Nephron progenitor cell (in vitro differentiated cells): Measurements from ENCODE around the gene EPHB1.

Experiments used
- DNase-seq: peaks from one replicate; pipeline ENCODE4 v3.0.0; 2021
- H3K27ac Mint-ChIP-seq: 2 replicates; pipeline ENCODE4 v1.8.0; 2021; ENCODE audit warnings: mild to moderate bottlenecking, moderate library complexity, mixed read lengths
- H3K27me3 Mint-ChIP-seq: 2 replicates; pipeline ENCODE4 v1.8.0; 2021; ENCODE audit warnings: mild to moderate bottlenecking, low read depth, mixed read lengths; ENCODE audit not compliant: poor library complexity
- H3K36me3 Mint-ChIP-seq: 2 replicates; pipeline ENCODE4 v1.8.0; 2021; ENCODE audit warnings: low read depth, mixed read lengths
- H3K4me1 Mint-ChIP-seq: 2 replicates; pipeline ENCODE4 v1.8.0; 2021; ENCODE audit warnings: mixed read lengths
- H3K4me3 Mint-ChIP-seq: 2 replicates; pipeline ENCODE4 v1.8.0; 2021; ENCODE audit warnings: mild to moderate bottlenecking, moderate library complexity, mixed read lengths
- H3K9me3 Mint-ChIP-seq: 2 replicates; pipeline ENCODE4 v1.8.0; 2021; ENCODE audit warnings: mild to moderate bottlenecking, moderate library complexity, mixed read lengths
- TF ChIP-seq, protein P1 (sequence below): fragments of 200-600 bp; sonication (generic); IDR thresholded peaks from 2 replicates; pipeline ENCODE4 v1.5.0; 2021; ENCODE audit warnings: antibody characterized with exemption

Gene EPHB1

DNA sequence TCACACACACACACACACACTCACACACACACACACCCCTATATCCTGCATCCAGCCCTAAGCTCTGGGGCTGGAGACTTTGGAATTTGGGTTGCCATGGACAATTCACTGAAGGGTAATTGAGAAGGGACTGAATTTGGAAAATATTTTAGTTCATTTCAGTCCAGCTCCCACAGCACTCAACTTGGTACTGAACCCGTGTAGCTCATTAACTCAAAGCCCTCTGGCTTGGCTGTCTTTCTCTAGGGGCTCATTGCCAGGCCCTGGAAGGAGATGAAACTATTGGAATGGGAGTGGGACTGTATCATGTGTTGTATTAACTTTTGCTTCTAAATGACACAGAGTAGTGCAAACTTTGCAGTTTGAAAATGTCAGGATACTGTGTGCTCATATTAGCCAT is 157.3 kb downstream of the EPHB1 start:
- no peaks in the 10 kb centered on the region for H3K9me3 Mint-ChIP-seq
- H3K27ac Mint-ChIP-seq = no peak overlapping the region
- H3K36me3 Mint-ChIP-seq = no peaks in the 10 kb centered on the region
- TF ChIP-seq, protein P1, sequence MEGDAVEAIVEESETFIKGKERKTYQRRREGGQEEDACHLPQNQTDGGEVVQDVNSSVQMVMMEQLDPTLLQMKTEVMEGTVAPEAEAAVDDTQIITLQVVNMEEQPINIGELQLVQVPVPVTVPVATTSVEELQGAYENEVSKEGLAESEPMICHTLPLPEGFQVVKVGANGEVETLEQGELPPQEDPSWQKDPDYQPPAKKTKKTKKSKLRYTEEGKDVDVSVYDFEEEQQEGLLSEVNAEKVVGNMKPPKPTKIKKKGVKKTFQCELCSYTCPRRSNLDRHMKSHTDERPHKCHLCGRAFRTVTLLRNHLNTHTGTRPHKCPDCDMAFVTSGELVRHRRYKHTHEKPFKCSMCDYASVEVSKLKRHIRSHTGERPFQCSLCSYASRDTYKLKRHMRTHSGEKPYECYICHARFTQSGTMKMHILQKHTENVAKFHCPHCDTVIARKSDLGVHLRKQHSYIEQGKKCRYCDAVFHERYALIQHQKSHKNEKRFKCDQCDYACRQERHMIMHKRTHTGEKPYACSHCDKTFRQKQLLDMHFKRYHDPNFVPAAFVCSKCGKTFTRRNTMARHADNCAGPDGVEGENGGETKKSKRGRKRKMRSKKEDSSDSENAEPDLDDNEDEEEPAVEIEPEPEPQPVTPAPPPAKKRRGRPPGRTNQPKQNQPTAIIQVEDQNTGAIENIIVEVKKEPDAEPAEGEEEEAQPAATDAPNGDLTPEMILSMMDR = no peak
- peaks cover 9% of the 10 kb centered on the region for H3K27me3 Mint-ChIP-seq
- no peak for DNase-seq
- H3K4me1 Mint-ChIP-seq = no peaks in the 10 kb centered on the region
- no peak overlapping the region for H3K4me3 Mint-ChIP-seq

DNA sequence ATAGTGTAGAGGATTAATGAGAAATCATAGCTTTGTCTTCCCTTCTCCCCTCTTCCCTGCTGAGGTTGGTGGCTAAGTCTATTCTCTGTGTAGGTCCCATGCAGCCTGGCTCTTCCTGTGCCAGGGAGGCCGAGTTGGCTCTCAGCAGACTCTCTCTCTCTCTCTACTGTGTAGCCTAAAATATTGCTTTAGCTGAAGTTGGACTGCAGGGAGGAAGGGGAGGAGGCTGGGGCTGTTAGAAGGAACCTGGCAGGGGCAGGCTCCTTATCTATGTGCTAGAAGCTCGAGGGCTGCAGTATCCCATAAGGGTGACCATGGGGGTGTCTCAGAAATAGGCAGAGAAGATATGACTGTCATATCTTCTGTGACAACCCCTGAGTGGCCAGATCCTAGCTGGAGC is 160.8 kb downstream of the EPHB1 start:
- no peaks in the 10 kb centered on the region for H3K36me3 Mint-ChIP-seq
- H3K4me3 Mint-ChIP-seq = no peak overlapping the region
- H3K27me3 Mint-ChIP-seq = peaks cover 14% of the 10 kb centered on the region
- no peaks in the 10 kb centered on the region for H3K9me3 Mint-ChIP-seq
- TF ChIP-seq, protein P1 = no peak
- H3K27ac Mint-ChIP-seq = no peak overlapping the region
- peaks cover 21% of the 10 kb centered on the region for H3K4me1 Mint-ChIP-seq
- no peak for DNase-seq

DNA sequence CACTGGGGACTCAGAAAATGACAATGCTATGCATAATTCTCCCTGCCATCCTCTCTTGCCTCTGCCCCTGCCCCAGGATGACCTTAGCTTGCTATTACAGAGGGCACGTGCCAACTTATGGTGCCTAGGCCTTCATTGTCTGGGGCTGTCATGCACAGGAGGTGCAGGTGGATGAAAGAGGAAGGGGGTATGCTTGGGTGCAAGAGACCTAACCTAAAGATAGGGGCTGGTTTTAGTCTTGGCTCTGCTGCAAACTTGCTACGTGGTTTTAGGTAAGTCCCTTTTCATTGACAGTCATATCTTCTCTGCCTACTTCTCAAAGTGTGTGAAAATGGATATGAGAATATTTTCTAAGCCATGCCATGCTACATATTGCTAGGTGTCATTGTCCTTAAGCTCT is 161.3 kb downstream of the EPHB1 start:
- no peak overlapping the region for H3K27ac Mint-ChIP-seq
- TF ChIP-seq, protein P1 = no peak
- H3K27me3 Mint-ChIP-seq = peaks cover 14% of the 10 kb centered on the region
- H3K36me3 Mint-ChIP-seq = no peaks in the 10 kb centered on the region
- no peak for DNase-seq
- no peaks in the 10 kb centered on the region for H3K9me3 Mint-ChIP-seq
- H3K4me3 Mint-ChIP-seq = no peak overlapping the region
- H3K4me1 Mint-ChIP-seq = peaks cover 21% of the 10 kb centered on the region

DNA sequence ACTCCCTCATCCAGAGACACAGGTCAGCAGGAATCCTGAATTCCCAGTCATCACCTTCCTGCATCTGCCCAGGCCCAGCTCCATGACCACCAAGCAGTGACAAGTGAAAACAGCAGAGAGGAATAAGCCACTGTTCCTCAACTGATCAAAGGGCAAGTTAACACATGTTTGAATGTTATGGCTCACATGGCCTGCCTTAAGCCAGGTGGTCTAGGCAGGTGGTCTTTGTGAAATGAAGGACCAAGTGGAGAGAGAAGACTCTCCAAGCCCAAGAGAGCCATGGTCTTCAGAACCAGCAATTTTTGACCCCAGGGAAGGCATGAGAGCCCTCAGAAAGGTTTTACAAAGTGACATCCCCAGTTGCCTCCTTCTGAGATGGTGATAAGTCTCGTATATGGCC is 161.8 kb downstream of the EPHB1 start:
- Mint-ChIP-seq H3K27me3 (peaks cover 14% of the 10 kb centered on the region), H3K36me3 (no peaks in the 10 kb centered on the region), H3K4me3 (no peak overlapping the region), H3K27ac (no peak overlapping the region), H3K4me1 (peaks cover 21% of the 10 kb centered on the region), H3K9me3 (no peaks in the 10 kb centered on the region)
- no peak for DNase-seq
- TF ChIP-seq, protein P1 = no peak

DNA sequence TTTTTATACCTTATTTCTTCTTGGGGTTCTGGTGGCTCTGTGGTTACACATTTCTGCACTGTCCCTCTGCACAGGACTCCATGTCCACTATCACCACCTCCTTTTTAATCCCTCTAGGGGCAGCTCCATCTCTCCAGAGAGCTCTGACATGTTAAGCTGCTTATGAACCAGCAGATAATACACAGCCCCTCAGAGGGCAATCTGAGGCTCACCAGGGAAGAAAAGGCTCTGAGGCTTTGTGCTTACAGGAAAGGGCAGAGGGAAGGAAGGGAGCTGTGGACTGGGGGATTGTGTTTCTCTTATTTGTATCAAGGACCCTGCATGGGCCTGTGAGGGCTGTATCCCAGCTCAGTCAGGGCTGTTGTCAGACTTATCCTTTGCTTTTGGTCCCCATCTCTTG is 164.5 kb downstream of the EPHB1 start:
- Mint-ChIP-seq H3K36me3 (no peaks in the 10 kb centered on the region), H3K4me3 (no peak overlapping the region), H3K27me3 (peaks cover 13% of the 10 kb centered on the region), H3K4me1 (peaks cover 21% of the 10 kb centered on the region), H3K27ac (no peak overlapping the region), H3K9me3 (no peaks in the 10 kb centered on the region)
- TF ChIP-seq, protein P1 = no peak
- no peak for DNase-seq

DNA sequence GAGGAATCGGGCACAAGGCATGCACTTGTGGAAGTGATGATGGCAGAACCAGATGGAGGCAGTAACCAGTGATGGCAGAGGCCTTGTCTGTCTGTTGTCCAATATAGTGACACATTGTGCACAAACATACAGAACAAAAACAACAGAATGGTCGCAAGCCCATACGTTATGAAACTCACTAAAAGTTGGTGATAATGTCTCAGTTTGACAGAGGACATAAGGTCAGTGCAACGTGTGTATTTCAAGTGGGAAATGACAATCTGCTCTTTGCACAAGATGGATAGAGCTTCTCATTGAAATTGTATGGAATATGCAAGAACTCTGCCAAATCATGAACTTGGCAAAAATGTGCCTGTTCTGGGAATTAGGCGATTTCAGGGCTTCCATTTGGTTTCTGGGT is 169.2 kb downstream of the EPHB1 start:
- peaks cover 10% of the 10 kb centered on the region for H3K4me1 Mint-ChIP-seq
- H3K27me3 Mint-ChIP-seq = peaks cover 6% of the 10 kb centered on the region
- TF ChIP-seq, protein P1 = no peak
- H3K27ac Mint-ChIP-seq = no peak overlapping the region
- DNase-seq = no peak
- H3K4me3 Mint-ChIP-seq = no peak overlapping the region
- H3K9me3 Mint-ChIP-seq = peaks cover 7% of the 10 kb centered on the region
- peaks cover 7% of the 10 kb centered on the region for H3K36me3 Mint-ChIP-seq
